Measurements from ENCODE around the gene H1-8.

- TF ChIP-seq ZNF292 (tag by site-specific recombination; IDR thresholded peaks at IDR 0.05; ENCODE audit: borderline replicate concordance, low read depth) (no peak), CTCF (tag by site-specific recombination; IDR thresholded peaks at IDR 0.05) (no peak), ZNF324 (tag by site-specific recombination; IDR thresholded peaks at IDR 0.05) (no peak), ZNF76 (tag by site-specific recombination; IDR thresholded peaks at IDR 0.05; ENCODE audit: borderline replicate concordance, low read depth) (no peak), ZNF416 (tag by site-specific recombination; IDR thresholded peaks at IDR 0.05) (no peak), ZNF362 (tag by site-specific recombination; IDR thresholded peaks at IDR 0.05) (no peak)
Measured at GRCh38 chr3:129517516-129517915, 25.5 kb upstream of the H1-8 start.
